Fibroblast of pulmonary artery (primary cell): ENCODE data around the gene PHC2.

ENCODE experiments used
- DNase-seq: peaks from one replicate; pipeline ENCODE4 v3.0.0-alpha.2; 2010; ENCODE audit warnings: low read depth
- H3K4me3 ChIP-seq: replicated peaks from 2 replicates; pipeline ENCODE4 v1.5.1; 2011; ENCODE audit warnings: low read depth, mild to moderate bottlenecking, control low read depth, low read length, moderate library complexity
- TF ChIP-seq, protein P1 (sequence below): IDR thresholded peaks from 2 replicates; pipeline ENCODE4 v1.5.1; 2011; ENCODE audit warnings: mild to moderate bottlenecking, control low read depth, low read length, inconsistent platforms; ENCODE audit errors: missing control alignments

Gene PHC2

DNA sequence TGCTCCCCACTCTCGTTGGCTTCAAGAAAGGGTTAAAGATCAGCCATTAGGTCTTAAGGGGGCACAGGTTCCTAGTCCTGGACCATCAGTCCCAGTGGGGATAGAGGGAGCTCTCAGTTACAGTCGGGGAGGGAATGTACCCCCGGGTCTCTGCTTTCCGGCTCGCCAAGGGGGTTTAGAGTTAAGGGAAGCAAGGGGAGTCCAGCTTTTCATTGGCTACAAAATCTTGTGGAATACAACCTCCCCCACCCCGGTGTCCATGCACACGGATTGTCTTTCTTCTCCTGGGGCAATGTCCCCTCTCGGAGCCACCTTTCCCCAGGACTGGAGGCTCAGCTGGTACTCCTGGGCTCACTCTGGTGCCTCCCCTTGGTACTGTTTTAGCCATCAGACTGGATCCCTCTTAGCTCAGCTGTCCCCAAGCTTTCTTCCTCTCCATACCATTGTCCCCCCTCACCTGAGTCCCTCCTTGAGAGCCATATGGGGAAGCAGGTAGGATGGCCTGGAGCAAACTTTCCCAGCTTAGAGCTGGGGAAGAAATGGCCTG, 110.2 kb downstream of the PHC2 start, which contains the start of gene A3GALT2:
A3GALT2 (minus strand) TSS at position 480 of the 547 bp plus-strand sequence; CDS start at position 480, 0 bp downstream.
- TF ChIP-seq, protein P1, sequence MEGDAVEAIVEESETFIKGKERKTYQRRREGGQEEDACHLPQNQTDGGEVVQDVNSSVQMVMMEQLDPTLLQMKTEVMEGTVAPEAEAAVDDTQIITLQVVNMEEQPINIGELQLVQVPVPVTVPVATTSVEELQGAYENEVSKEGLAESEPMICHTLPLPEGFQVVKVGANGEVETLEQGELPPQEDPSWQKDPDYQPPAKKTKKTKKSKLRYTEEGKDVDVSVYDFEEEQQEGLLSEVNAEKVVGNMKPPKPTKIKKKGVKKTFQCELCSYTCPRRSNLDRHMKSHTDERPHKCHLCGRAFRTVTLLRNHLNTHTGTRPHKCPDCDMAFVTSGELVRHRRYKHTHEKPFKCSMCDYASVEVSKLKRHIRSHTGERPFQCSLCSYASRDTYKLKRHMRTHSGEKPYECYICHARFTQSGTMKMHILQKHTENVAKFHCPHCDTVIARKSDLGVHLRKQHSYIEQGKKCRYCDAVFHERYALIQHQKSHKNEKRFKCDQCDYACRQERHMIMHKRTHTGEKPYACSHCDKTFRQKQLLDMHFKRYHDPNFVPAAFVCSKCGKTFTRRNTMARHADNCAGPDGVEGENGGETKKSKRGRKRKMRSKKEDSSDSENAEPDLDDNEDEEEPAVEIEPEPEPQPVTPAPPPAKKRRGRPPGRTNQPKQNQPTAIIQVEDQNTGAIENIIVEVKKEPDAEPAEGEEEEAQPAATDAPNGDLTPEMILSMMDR = no peak
- no peak within 1 kb of the TSS for H3K4me3 ChIP-seq
- no peak for DNase-seq

DNA sequence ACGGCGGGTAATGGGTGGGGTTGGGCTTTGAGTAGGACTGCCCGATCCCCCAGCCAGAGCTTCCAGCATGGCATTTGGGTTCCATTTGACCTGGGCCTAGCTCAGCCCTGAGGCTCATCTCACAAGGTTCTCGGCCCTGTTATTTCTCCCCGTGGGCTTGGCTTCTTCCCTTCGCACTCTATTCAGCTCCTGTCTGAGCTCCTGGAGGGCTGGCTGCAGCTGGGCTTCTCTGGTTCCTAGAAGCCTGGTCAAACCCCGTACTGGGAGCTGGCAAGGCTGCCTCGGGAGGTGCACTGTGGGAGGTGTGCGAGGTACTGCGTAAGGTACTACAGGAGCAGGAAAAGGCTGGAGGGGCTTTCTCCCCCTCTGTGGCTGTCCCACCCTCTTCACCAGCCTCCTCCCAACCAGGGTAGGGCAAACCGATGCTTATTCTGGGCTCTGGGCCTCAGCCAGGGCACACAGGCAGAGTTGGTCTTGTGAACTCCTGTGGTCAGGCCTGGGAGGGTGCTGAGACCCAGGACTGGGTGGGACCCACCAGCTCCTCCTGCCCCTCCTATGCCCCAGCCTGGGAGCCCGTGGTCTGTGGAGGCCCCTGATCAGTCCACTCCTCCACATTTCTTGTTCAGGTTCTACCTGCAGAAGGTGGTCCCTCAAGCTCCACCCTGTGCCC, 110.8 kb downstream of the PHC2 start:
- TF ChIP-seq, protein P1 = no peak
- no peak overlapping the region for H3K4me3 ChIP-seq
- DNase-seq = no peak

DNA sequence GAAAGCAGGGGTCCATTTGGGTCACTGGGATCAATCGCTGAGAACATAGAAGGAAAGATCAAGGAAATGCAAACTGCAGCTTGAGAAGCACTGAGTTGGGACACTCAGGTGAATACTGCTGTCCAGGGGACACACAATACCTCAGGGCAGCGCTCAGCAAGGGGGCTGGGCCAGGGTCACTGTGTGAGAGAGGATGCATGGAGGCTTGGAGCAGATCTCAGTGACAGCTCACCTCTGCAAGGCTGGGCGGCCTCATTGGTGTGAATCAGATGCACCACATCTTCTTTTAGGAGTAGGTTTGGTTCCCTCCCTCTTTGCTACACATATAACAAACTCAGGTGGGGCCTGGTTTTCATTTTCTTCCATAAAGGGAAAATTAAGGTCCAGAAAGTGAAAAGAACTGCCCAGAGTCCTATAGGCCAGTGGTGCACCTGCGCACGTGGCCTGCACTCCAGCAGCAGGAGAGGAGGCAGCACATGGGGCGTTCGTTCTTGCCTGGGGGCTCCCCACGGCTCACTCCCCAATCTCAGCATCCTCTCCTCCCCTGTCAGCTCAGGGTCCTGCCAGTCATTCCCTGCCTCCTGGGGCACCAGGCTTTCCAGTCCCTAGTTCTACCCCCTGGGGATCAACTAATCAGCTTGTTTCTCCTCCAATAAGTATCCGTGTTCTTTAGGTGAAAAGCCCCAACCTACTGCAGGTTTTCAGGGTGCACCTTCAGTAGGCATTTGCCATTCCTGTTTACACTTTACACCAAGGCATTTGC, 111.5 kb downstream of the PHC2 start:
- DNase-seq = no peak
- no peak overlapping the region for H3K4me3 ChIP-seq
- TF ChIP-seq, protein P1 = no peak

DNA sequence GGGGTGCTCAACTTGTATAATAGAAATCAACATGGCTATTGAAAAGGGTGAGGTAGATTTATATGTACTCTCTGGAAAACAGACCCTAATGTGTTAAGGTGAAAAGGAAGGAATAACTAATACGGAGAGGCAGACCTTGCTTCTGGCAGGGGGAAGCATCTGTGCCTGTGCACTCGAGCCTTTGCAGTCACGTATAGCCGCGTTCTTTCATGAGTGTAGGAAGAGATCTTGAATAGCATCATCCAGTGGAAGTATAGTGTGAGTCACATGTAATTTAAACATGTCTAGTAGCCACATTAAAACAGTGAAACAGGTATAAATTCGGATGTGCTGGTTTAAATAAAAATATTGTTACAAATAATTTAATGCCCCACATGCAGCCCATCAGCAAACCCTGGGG, 112.9 kb downstream of the PHC2 start:
- H3K4me3 ChIP-seq = no peak overlapping the region
- DNase-seq = no peak
- TF ChIP-seq, protein P1 = no peak

- TF ChIP-seq, protein P1 = no peak
- no peak overlapping the region for H3K4me3 ChIP-seq
- no peak for DNase-seq
Measured at GRCh38 chr1:33317354-33317753, 113.5 kb downstream of the PHC2 start.

GRCh38 chr1:33316601-33317000, 114.3 kb downstream of the PHC2 start:
- H3K4me3 ChIP-seq = no peak overlapping the region
- TF ChIP-seq, protein P1 = no peak
- DNase-seq = no peak
